ENCODE data around the gene PIGM.

PIGM gene

DNA sequence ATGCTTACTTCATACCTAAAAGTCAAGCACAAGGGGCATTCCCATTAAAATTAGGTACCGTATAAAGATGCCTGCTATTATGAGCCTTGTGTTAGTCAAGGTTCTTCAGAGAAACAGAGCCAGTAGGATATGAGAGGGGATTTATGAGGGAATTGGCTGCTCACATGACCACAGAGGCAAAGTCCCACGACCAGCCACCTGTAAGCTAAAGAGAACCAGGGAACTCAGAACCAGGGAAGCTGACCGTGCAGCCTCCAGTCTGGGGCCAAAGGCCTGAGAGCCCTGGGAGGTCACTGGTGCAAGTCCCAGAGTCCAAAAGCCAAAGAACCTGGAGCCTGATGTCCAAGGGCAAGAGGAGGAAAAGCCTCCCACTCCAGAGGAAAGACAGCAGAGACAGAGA lies 20.0 kb downstream of the PIGM start:
- Histone ChIP-seq H2AFZ (ENCODE audit: low read length) (no peak overlapping the region), H3K27ac (ENCODE audit: low read depth, low read length, poor library complexity, severe bottlenecking) (no peak overlapping the region), H3K9me3 (ENCODE audit: low read length) (no peaks in the 10 kb centered on the region), H3K27me3 (ENCODE audit: insufficient read depth, low read length) (no peaks in the 10 kb centered on the region), H3K4me3 (ENCODE audit: low read depth, low read length, poor library complexity, severe bottlenecking) (no peak overlapping the region), H3K4me1 (ENCODE audit: insufficient read depth, low read length, severe bottlenecking) (no peaks in the 10 kb centered on the region), H3K9ac (ENCODE audit: low read length) (no peak overlapping the region), H3K79me2 (ENCODE audit: insufficient read depth, low read length) (no peaks in the 10 kb centered on the region), H3K36me3 (ENCODE audit: insufficient read depth, low read length) (no peaks in the 10 kb centered on the region), H4K20me1 (ENCODE audit: insufficient read depth, low read length) (no peaks in the 10 kb centered on the region), H3K4me2 (ENCODE audit: low read length) (no peak overlapping the region), H3F3A (ENCODE audit: insufficient read depth, low read length) (no peaks in the 10 kb centered on the region), H3K9me2 (ENCODE audit: low read depth, low read length) (no peaks in the 10 kb centered on the region)
- TF ChIP-seq CTCF (IDR thresholded peaks at IDR 0.05; ENCODE audit: low read length) (no peak), EZH2 (IDR thresholded peaks at IDR 0.05; ENCODE audit: borderline replicate concordance, low read length) (no peak)

DNA sequence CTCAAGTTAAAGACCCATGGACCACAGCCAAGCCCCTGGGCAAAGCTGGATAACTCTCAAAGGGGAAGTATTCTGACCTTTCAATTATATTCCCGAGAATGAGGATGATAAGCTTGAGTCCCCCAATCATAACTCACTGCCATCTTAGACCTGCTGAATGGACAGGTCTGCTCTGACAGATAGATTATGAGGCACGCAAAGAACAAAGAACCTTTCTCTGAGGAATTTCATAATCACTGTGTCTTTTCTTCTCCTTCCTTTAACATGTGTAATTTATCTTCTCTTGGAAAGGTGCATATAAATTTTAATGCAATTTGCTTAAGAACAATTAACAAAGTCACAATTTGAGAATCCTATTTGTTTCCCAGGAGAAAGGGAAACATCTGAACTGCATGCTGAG lies 22.0 kb downstream of the PIGM start:
- TF ChIP-seq CTCF (IDR thresholded peaks at IDR 0.05; ENCODE audit: low read length) (no peak), EZH2 (IDR thresholded peaks at IDR 0.05; ENCODE audit: borderline replicate concordance, low read length) (no peak)
- H3F3A ChIP-seq (ENCODE audit: insufficient read depth, low read length): no peaks in the 10 kb centered on the region
- H4K20me1 ChIP-seq (ENCODE audit: insufficient read depth, low read length): no peaks in the 10 kb centered on the region
- H3K4me2 ChIP-seq (ENCODE audit: low read length): no peak overlapping the region
- no peak overlapping the region for H2AFZ ChIP-seq (ENCODE audit: low read length)
- H3K4me3 ChIP-seq (ENCODE audit: low read depth, low read length, poor library complexity, severe bottlenecking): no peak overlapping the region
- H3K9me2 ChIP-seq (ENCODE audit: low read depth, low read length): no peaks in the 10 kb centered on the region
- no peaks in the 10 kb centered on the region for H3K27me3 ChIP-seq (ENCODE audit: insufficient read depth, low read length)
- no peak overlapping the region for H3K27ac ChIP-seq (ENCODE audit: low read depth, low read length, poor library complexity, severe bottlenecking)
- H3K36me3 ChIP-seq (ENCODE audit: insufficient read depth, low read length): no peaks in the 10 kb centered on the region
- H3K4me1 ChIP-seq (ENCODE audit: insufficient read depth, low read length, severe bottlenecking): no peaks in the 10 kb centered on the region
- H3K79me2 ChIP-seq (ENCODE audit: insufficient read depth, low read length): no peaks in the 10 kb centered on the region
- H3K9ac ChIP-seq (ENCODE audit: low read length): no peak overlapping the region
- no peaks in the 10 kb centered on the region for H3K9me3 ChIP-seq (ENCODE audit: low read length)

GRCh38 chr1:160009081-160009480 lies 22.7 kb downstream of the PIGM start:
- no peak overlapping the region for H3K4me2 ChIP-seq (ENCODE audit: low read length)

More at GRCh38 chr1:160009081-160009480, 22.7 kb downstream of the PIGM start:
- no peaks in the 10 kb centered on the region for H4K20me1 ChIP-seq (ENCODE audit: insufficient read depth, low read length)
- no peak overlapping the region for H3K9ac ChIP-seq (ENCODE audit: low read length)
- no peaks in the 10 kb centered on the region for H3K36me3 ChIP-seq (ENCODE audit: insufficient read depth, low read length)
- H3K4me1 ChIP-seq (ENCODE audit: insufficient read depth, low read length, severe bottlenecking): no peaks in the 10 kb centered on the region
- no peaks in the 10 kb centered on the region for H3K27me3 ChIP-seq (ENCODE audit: insufficient read depth, low read length)
- no peak overlapping the region for H2AFZ ChIP-seq (ENCODE audit: low read length)
- TF ChIP-seq CTCF (IDR thresholded peaks at IDR 0.05; ENCODE audit: low read length): no peak
- no peak for TF ChIP-seq EZH2 (IDR thresholded peaks at IDR 0.05; ENCODE audit: borderline replicate concordance, low read length)
- H3K9me3 ChIP-seq (ENCODE audit: low read length): no peaks in the 10 kb centered on the region
- H3K4me3 ChIP-seq (ENCODE audit: low read depth, low read length, poor library complexity, severe bottlenecking): no peak overlapping the region
- no peaks in the 10 kb centered on the region for H3F3A ChIP-seq (ENCODE audit: insufficient read depth, low read length)
- H3K9me2 ChIP-seq (ENCODE audit: low read depth, low read length): no peaks in the 10 kb centered on the region
- no peak overlapping the region for H3K27ac ChIP-seq (ENCODE audit: low read depth, low read length, poor library complexity, severe bottlenecking)
- H3K79me2 ChIP-seq (ENCODE audit: insufficient read depth, low read length): no peaks in the 10 kb centered on the region

Measured in OCI-LY1 (cell line).